Liver (tissue), 9 donors: ENCODE data around the gene SCAMP1. TPM values are rescaled to one million over a fixed set of nuclear protein-coding genes. Genes with fewer than 3 reads are reported as not detected.
A peak's percentile ranks its signal among the peaks of the same experiment; 100 is the strongest.

Source experiments
- DNase-seq: peaks from one replicate; pipeline ENCODE4 v3.0.0-alpha.2; 2017; ENCODE audit warnings: low spot score
- H3K27ac ChIP-seq, 2 donors: one replicate each; pipeline ENCODE4 v1.7.0; 2013; ENCODE audit warnings: inconsistent platforms in 2 of 2, low read length in 2 of 2, control low read depth in 1 of 2, low read depth in 1 of 2, mild to moderate bottlenecking in 1 of 2
- H3K27me3 ChIP-seq, 4 donors: one replicate each; pipeline versions ENCODE4 v1.6.1 to v1.7.0; 2013; ENCODE audit warnings: low read length in 3 of 4, inconsistent platforms in 1 of 4, mild to moderate bottlenecking in 1 of 4, moderate library complexity in 1 of 4; ENCODE audit not compliant: control insufficient read depth in 4 of 4, insufficient read depth in 4 of 4
- H3K36me3 ChIP-seq, 4 donors: one replicate each; pipeline versions ENCODE4 v1.6.1 to v1.7.0; 2013; ENCODE audit warnings: low read length in 3 of 4, mild to moderate bottlenecking in 3 of 4, low read depth in 1 of 4, moderate library complexity in 1 of 4; ENCODE audit not compliant: control insufficient read depth in 4 of 4, insufficient read depth in 3 of 4
- H3K4me1 ChIP-seq, 4 donors: one replicate each; pipeline versions ENCODE4 v1.6.1 to v1.7.0; 2013; ENCODE audit warnings: low read length in 3 of 4, mild to moderate bottlenecking in 3 of 4, moderate library complexity in 1 of 4; ENCODE audit not compliant: control insufficient read depth in 4 of 4, insufficient read depth in 4 of 4
- H3K4me3 ChIP-seq, 3 donors: one replicate each; pipeline versions ENCODE4 v1.6.1 to v1.7.0; 2013; ENCODE audit warnings: low read length in 3 of 3, control low read depth in 1 of 3, low read depth in 1 of 3, mild to moderate bottlenecking in 1 of 3
- H3K9ac ChIP-seq, 2 donors: one replicate each; pipeline ENCODE4 v1.7.0; 2013; ENCODE audit warnings: low read length in 2 of 2, mild to moderate bottlenecking in 2 of 2, moderate library complexity in 2 of 2, control low read depth in 1 of 2, low read depth in 1 of 2
- H3K9me3 ChIP-seq, 4 donors: one replicate each; pipeline versions ENCODE4 v1.6.1 to v1.7.0; 2013; ENCODE audit warnings: low read length in 3 of 4; ENCODE audit not compliant: control insufficient read depth in 4 of 4
- EGR1 ChIP-seq, 2 donors: IDR thresholded peaks; 2 replicates each; pipeline ENCODE4 v1.6.1; 2016 to 2018; ENCODE audit warnings: antibody characterized with exemption in 2 of 2, low read depth in 2 of 2
- FOXA1 ChIP-seq: IDR thresholded peaks from 2 replicates; pipeline ENCODE4 v1.6.1; 2016; ENCODE audit warnings: antibody characterized with exemption
- FOXA2 ChIP-seq: IDR thresholded peaks from 2 replicates; pipeline ENCODE4 v1.6.1; 2016; ENCODE audit warnings: antibody characterized with exemption
- GABPA ChIP-seq, 2 donors: IDR thresholded peaks in 1 of 2; conservative IDR thresholded peaks in 1 of 2; 2 replicates each; pipeline ENCODE4 v1.6.1; 2016; ENCODE audit warnings: antibody characterized with exemption in 2 of 2, mild to moderate bottlenecking in 1 of 2, moderate library complexity in 1 of 2
- HNF4A ChIP-seq, 2 donors: conservative IDR thresholded peaks; 2 replicates each; pipeline ENCODE4 v1.6.1; 2016; ENCODE audit warnings: antibody characterized with exemption in 2 of 2, mild to moderate bottlenecking in 2 of 2
- HNF4G ChIP-seq: IDR thresholded peaks from 2 replicates; pipeline ENCODE4 v1.6.1; 2016; ENCODE audit warnings: antibody characterized with exemption
- JUND ChIP-seq, 2 donors: IDR thresholded peaks; 2 replicates each; pipeline ENCODE4 v1.6.1; 2016; ENCODE audit warnings: antibody characterized with exemption in 2 of 2
- NR2F2 ChIP-seq: IDR thresholded peaks from 2 replicates; pipeline ENCODE4 v1.6.1; 2016; ENCODE audit warnings: antibody characterized with exemption
- RAD21 ChIP-seq, 2 donors: IDR thresholded peaks; 2 replicates each; pipeline ENCODE4 v1.6.1; 2016; ENCODE audit warnings: antibody characterized with exemption in 2 of 2, mild to moderate bottlenecking in 2 of 2
- RXRA ChIP-seq, 2 donors: IDR thresholded peaks; 2 replicates each; pipeline ENCODE4 v1.6.1; 2017 to 2018; ENCODE audit warnings: antibody characterized with exemption in 2 of 2, mild to moderate bottlenecking in 1 of 2
- SP1 ChIP-seq: IDR thresholded peaks from 2 replicates; pipeline ENCODE4 v1.6.1; 2018; ENCODE audit warnings: antibody characterized with exemption, mild to moderate bottlenecking
- TAF1 ChIP-seq: conservative IDR thresholded peaks from 2 replicates; pipeline ENCODE4 v1.6.1; 2016; ENCODE audit warnings: antibody characterized with exemption, mild to moderate bottlenecking
- YY1 ChIP-seq: IDR thresholded peaks from 2 replicates; pipeline ENCODE4 v1.6.1; 2016; ENCODE audit warnings: antibody characterized with exemption, mild to moderate bottlenecking
- WGBS: extraction: QIAGEN DNeasy Blood & Tissue Kit; methylation state at CpG from one replicate; pipeline ENCODE4 v1.1.7; 2013; 5-methylcytosine and 5-hydroxymethylcytosine counted together
- polyA plus RNA-seq, 2 donors: library from polyadenylated mRNA; stranded (reverse) in 1 of 2; unstranded in 1 of 2; fragments of 200-250 nt in 1 of 2; fragments of >200 nt in 1 of 2; fragmentation: Nextera tagmentation in 1 of 2; extraction: Ambion mirVana in 1 of 2; gene quantifications; one replicate each; pipeline versions ENCODE4 v1.2.1 to v1.2.3, GENCODE V29; 2013 to 2015
- total RNA-seq, 2 donors: library from RNA; depleted of rRNA; stranded (reverse); fragments of >200 nt; gene quantifications; one replicate each; pipeline ENCODE4 v1.2.3, GENCODE V29; 2014
- TF ChIP-seq, protein P1 (sequence below): IDR thresholded peaks from 2 replicates; pipeline ENCODE4 v1.6.1; 2016; ENCODE audit warnings: antibody characterized with exemption, mild to moderate bottlenecking
- TF ChIP-seq, protein P2 (sequence below): IDR thresholded peaks from 2 replicates; pipeline ENCODE4 v1.6.1; 2016; ENCODE audit warnings: antibody characterized with exemption
- TF ChIP-seq, protein P3 (sequence below): fragments of 150-350 bp; IDR thresholded peaks from 2 replicates; pipeline ENCODE4 v1.5.1; 2017; ENCODE audit warnings: improper control_type of control experiment, low read depth, low read length; ENCODE audit not compliant: missing input control
- TF ChIP-seq, protein P4 (sequence below): IDR thresholded peaks from 2 replicates; pipeline ENCODE4 v1.6.1; 2016; ENCODE audit warnings: antibody characterized with exemption
- TF ChIP-seq, protein P5 (sequence below): IDR thresholded peaks from 2 replicates; pipeline ENCODE4 v1.6.1; 2016; ENCODE audit warnings: antibody characterized with exemption
- donor health status: healthy.
- donor health status: healthy.
- donor health status: healthy.
- donor health status: healthy.
- donor health status: healthy.

SCAMP1 gene
- total and polyA plus RNA-seq, 4 donors, result 5.9 to 15.0 (median 9.0) TPM

DNA sequence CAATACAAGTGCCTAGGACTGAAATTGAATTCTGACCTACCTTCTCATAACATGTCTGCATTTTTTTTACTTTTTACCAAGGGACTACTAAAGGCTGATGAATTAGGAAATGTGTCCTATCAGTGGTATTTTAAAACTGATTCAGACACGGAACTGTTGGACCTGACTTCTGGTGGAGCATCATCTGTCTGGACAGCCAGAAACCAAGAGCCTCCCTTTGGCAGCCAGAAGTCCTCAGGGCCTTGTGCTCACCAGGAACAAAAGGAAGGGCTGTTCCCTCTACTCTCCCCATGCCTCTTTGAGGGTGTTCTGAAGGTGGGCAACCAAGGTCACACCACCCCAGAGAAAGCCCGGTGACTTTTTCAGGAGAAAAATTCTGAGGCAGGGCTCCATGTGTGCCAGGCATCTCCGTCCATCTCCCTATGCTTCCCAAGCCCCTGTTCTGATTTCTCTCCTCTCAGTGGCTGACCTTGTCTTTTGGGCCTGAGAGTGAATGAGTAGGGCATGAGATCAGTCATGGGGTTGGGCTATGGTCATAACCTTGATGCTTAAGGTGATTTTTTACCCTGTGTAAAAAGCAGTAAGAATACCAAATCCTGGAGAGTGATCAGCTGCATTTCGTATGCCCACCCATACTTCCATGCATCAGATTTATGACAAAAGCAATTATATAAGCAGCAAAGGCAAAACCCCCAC is 143.7 kb downstream of the SCAMP1 start (continued):
- TF ChIP-seq, protein P1, sequence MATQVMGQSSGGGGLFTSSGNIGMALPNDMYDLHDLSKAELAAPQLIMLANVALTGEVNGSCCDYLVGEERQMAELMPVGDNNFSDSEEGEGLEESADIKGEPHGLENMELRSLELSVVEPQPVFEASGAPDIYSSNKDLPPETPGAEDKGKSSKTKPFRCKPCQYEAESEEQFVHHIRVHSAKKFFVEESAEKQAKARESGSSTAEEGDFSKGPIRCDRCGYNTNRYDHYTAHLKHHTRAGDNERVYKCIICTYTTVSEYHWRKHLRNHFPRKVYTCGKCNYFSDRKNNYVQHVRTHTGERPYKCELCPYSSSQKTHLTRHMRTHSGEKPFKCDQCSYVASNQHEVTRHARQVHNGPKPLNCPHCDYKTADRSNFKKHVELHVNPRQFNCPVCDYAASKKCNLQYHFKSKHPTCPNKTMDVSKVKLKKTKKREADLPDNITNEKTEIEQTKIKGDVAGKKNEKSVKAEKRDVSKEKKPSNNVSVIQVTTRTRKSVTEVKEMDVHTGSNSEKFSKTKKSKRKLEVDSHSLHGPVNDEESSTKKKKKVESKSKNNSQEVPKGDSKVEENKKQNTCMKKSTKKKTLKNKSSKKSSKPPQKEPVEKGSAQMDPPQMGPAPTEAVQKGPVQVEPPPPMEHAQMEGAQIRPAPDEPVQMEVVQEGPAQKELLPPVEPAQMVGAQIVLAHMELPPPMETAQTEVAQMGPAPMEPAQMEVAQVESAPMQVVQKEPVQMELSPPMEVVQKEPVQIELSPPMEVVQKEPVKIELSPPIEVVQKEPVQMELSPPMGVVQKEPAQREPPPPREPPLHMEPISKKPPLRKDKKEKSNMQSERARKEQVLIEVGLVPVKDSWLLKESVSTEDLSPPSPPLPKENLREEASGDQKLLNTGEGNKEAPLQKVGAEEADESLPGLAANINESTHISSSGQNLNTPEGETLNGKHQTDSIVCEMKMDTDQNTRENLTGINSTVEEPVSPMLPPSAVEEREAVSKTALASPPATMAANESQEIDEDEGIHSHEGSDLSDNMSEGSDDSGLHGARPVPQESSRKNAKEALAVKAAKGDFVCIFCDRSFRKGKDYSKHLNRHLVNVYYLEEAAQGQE, result no peak
- TF ChIP-seq GABPA (IDR thresholded peaks at IDR 0.05 in 1 of 2, conservative IDR thresholded peaks at IDR 0.05 in 1 of 2), result no peak
- no peak for TF ChIP-seq YY1

DNA sequence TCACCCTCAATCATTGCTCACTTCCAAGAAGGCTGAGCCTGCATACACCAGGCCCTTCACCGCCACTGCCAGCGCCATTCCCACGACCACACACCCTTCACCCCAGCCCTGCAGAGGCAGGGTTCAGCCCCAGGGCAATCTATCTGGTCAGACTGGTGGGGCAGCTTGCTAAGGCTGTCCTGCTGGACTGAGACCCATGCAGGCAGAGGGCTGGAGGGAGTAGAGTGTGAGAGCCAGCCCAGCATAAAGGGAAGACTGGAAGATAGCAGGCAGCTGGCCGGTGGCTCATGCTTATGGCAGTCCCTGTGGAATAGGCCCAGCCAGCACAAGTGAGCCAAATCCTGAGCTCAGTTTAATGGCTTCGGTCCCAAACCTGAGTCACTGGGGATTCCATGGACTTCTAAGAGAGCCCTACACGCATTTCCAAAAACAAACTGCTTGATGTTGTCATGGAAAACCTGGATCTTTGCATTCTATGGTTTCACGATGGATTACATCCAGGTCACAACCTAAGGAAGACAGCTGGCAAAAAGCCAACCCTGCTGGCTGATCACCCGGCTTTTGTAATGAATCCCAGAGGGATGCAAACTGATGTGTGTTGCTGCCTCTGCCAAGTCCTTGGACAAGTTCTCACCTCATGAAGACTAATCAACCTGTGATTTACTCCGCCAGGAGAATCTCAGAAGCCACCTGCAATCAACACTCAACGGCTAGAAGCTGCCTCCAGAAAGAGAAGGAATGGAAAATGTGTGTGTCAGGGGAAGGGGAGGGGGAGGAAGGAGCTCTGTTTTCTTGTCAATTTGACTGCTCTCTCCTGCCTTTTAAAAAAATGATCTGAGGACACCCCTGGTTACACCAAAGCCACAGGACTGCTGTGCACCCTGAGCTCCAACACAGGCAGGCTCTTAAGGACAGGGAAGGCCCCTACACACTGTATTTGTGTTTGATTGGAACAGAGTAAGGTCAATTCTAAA is 144.6 kb downstream of the SCAMP1 start:
- H3K27ac ChIP-seq, result peak overlapping the region; percentile 22 to 49
- H3K9me3 ChIP-seq, result no peaks in the 10 kb centered on the region
- H3K4me3 ChIP-seq, result no peak overlapping the region
- H3K9ac ChIP-seq, result no peak overlapping the region
- no peaks in the 10 kb centered on the region for H3K36me3 ChIP-seq
- no peaks in the 10 kb centered on the region for H3K27me3 ChIP-seq
- 66% methylated on average over 10 of the region's 10 CpGs for WGBS
- no peak for TF ChIP-seq FOXA2
- TF ChIP-seq SP1, result peak; percentile 8
- no peak for TF ChIP-seq EGR1 (IDR thresholded peaks at IDR 0.05; ENCODE audit: low read depth in 2 of 2)
- no peak for TF ChIP-seq HNF4A (conservative IDR thresholded peaks at IDR 0.05)
- TF ChIP-seq, protein P2, sequence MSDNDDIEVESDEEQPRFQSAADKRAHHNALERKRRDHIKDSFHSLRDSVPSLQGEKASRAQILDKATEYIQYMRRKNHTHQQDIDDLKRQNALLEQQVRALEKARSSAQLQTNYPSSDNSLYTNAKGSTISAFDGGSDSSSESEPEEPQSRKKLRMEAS, result no peak
- TF ChIP-seq RXRA (IDR thresholded peaks at IDR 0.05), result no peak
- peak; percentile 56 to 62 for TF ChIP-seq JUND (IDR thresholded peaks at IDR 0.05)
- no peak for TF ChIP-seq TAF1
- TF ChIP-seq HNF4G, result no peak
- peak in 1 of 2 donors; percentile 5 for TF ChIP-seq RAD21 (IDR thresholded peaks at IDR 0.05)
- no peak for TF ChIP-seq YY1
- TF ChIP-seq, protein P3, sequence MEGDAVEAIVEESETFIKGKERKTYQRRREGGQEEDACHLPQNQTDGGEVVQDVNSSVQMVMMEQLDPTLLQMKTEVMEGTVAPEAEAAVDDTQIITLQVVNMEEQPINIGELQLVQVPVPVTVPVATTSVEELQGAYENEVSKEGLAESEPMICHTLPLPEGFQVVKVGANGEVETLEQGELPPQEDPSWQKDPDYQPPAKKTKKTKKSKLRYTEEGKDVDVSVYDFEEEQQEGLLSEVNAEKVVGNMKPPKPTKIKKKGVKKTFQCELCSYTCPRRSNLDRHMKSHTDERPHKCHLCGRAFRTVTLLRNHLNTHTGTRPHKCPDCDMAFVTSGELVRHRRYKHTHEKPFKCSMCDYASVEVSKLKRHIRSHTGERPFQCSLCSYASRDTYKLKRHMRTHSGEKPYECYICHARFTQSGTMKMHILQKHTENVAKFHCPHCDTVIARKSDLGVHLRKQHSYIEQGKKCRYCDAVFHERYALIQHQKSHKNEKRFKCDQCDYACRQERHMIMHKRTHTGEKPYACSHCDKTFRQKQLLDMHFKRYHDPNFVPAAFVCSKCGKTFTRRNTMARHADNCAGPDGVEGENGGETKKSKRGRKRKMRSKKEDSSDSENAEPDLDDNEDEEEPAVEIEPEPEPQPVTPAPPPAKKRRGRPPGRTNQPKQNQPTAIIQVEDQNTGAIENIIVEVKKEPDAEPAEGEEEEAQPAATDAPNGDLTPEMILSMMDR, result no peak
- TF ChIP-seq, protein P4, sequence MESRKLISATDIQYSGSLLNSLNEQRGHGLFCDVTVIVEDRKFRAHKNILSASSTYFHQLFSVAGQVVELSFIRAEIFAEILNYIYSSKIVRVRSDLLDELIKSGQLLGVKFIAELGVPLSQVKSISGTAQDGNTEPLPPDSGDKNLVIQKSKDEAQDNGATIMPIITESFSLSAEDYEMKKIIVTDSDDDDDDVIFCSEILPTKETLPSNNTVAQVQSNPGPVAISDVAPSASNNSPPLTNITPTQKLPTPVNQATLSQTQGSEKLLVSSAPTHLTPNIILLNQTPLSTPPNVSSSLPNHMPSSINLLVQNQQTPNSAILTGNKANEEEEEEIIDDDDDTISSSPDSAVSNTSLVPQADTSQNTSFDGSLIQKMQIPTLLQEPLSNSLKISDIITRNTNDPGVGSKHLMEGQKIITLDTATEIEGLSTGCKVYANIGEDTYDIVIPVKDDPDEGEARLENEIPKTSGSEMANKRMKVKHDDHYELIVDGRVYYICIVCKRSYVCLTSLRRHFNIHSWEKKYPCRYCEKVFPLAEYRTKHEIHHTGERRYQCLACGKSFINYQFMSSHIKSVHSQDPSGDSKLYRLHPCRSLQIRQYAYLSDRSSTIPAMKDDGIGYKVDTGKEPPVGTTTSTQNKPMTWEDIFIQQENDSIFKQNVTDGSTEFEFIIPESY, result no peak
- TF ChIP-seq, protein P5, sequence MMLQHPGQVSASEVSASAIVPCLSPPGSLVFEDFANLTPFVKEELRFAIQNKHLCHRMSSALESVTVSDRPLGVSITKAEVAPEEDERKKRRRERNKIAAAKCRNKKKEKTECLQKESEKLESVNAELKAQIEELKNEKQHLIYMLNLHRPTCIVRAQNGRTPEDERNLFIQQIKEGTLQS, result no peak
- no peak for TF ChIP-seq GABPA (IDR thresholded peaks at IDR 0.05 in 1 of 2, conservative IDR thresholded peaks at IDR 0.05 in 1 of 2)
- TF ChIP-seq FOXA1, result no peak
- TF ChIP-seq, protein P1, result peak; percentile 35
- peak; percentile 86 for TF ChIP-seq NR2F2
- no peak for DNase-seq
- peaks cover 0 to 3% (median 1%) of the 10 kb centered on the region in 4 donors for H3K4me1 ChIP-seq
